NCI-H2029 (cell line): Measurements from ENCODE around the gene MGAT4C.

Experiments used
- DNase-seq: peaks from one replicate; lab custom pipeline; 2025; lab: John Stamatoyannopoulos, UW

Gene MGAT4C

GRCh38 chr12:85975716-85976115 is 280.5 kb downstream of the MGAT4C start:
- DNase-seq = no peak

- no peak for DNase-seq
Observed at GRCh38 chr12:85971800-85972199, 284.4 kb downstream of the MGAT4C start.

GRCh38 chr12:85968606-85969005 is 287.6 kb downstream of the MGAT4C start:
- no peak for DNase-seq

- DNase-seq = no peak
Observed at GRCh38 chr12:85963326-85963725, 292.9 kb downstream of the MGAT4C start.

- no peak for DNase-seq
Observed at GRCh38 chr12:85956081-85956480, 300.1 kb downstream of the MGAT4C start.

- DNase-seq = no peak
Observed at GRCh38 chr12:85955127-85955526, 301.1 kb downstream of the MGAT4C start.

- DNase-seq = no peak
Observed at GRCh38 chr12:85951823-85952222, 304.4 kb downstream of the MGAT4C start.

- no peak for DNase-seq
Observed at GRCh38 chr12:85949253-85949652, 306.9 kb downstream of the MGAT4C start.

- no peak for DNase-seq
Observed at GRCh38 chr12:85948340-85948739, 307.9 kb downstream of the MGAT4C start.

GRCh38 chr12:85947286-85947685 is 308.9 kb downstream of the MGAT4C start:
- no peak for DNase-seq

- DNase-seq = no peak
Observed at GRCh38 chr12:85946375-85946774, 309.8 kb downstream of the MGAT4C start.

- no peak for DNase-seq
Observed at GRCh38 chr12:85927166-85927565, 329.0 kb downstream of the MGAT4C start.

GRCh38 chr12:85923767-85924331 is 332.3 kb downstream of the MGAT4C start:
- no peak for DNase-seq

- peak; percentile 37 for DNase-seq
Observed at GRCh38 chr12:85920324-85920947, 335.8 kb downstream of the MGAT4C start.
